ENCODE measurements around the gene UBE2E2. TPM values are rescaled to one million over a fixed set of nuclear protein-coding genes. Genes with fewer than 3 reads are reported as not detected.

Gene UBE2E2
- total and polyA plus RNA-seq, 2 donors (not counting 1 experiment from before 2014, with no cell fraction given): 16.0 to 45.0 TPM

- H3K27ac Mint-ChIP-seq: peak overlapping the region; percentile 73
- peak overlapping the region; percentile 63 for H3K4me2 ChIP-seq (replicated peaks; ENCODE audit: low read depth, low read length, poor library complexity, severe bottlenecking)
- DNase-seq (peak; percentile 47), ATAC-seq (ENCODE audit: low read depth) (peak; percentile 67)
- no CpG with 5 or more reads among the region's 1 CpG for WGBS (ENCODE audit: insufficient coverage)
- no peaks in the 10 kb centered on the region for H3K9me3 Mint-ChIP-seq (ENCODE audit: insufficient read depth)
- H3K27ac ChIP-seq (ENCODE audit: low read length in 2 of 2): peak overlapping the region; percentile 17 to 72
- peaks cover 18 to 35% of the 10 kb centered on the region in 2 donors for H3K4me1 ChIP-seq (ENCODE audit: control insufficient read depth in 2 of 2, insufficient read depth in 2 of 2, low read length in 2 of 2)
- no peaks in the 10 kb centered on the region for H3K27me3 Mint-ChIP-seq
- H3K79me2 ChIP-seq (ENCODE audit: control insufficient read depth, insufficient read depth, low read length): peaks cover 80% of the 10 kb centered on the region
- peaks cover 45% of the 10 kb centered on the region for H3K4me1 Mint-ChIP-seq
- H4K20me1 ChIP-seq (ENCODE audit: control insufficient read depth, insufficient read depth, low read length, poor library complexity, severe bottlenecking): no peaks in the 10 kb centered on the region
- H2AFZ ChIP-seq (ENCODE audit: insufficient read depth, low read depth, low read length, poor library complexity, severe bottlenecking): no peak overlapping the region
- H3K4me3 ChIP-seq (ENCODE audit: control extremely low read depth in 1 of 5, extremely low read depth in 1 of 5, insufficient read depth in 1 of 5, low read depth in 2 of 5, low read length in 4 of 5): peak overlapping the region in 2 of 5 experiments; percentile 7 to 34
- ChIA-PET POLR2A (no interaction called here), CTCF (interaction anchor here (1.6 kb wide), 1 partner anchor 17 kb away, joined by 4 read pairs; no protein-coding TSS in a partner anchor)
- peak overlapping the region; percentile 24 for H3K9ac ChIP-seq (ENCODE audit: low read length)
- peak overlapping the region; percentile 56 for H3K4me3 Mint-ChIP-seq
- H3K27me3 ChIP-seq (replicated peaks in 1 of 4; ENCODE audit: control extremely low read depth in 1 of 4, control insufficient read depth in 3 of 4, insufficient read depth in 4 of 4, low read length in 3 of 4): no peaks in the 10 kb centered on the region
- no peaks in the 10 kb centered on the region for H3K36me3 ChIP-seq (replicated peaks in 1 of 2; ENCODE audit: control extremely low read depth in 1 of 2, control insufficient read depth in 1 of 2, extremely low read depth in 1 of 2, insufficient read depth in 2 of 2, low read length in 1 of 2)
- no peaks in the 10 kb centered on the region for H3K9me3 ChIP-seq (ENCODE audit: control extremely low read depth in 1 of 3, control insufficient read depth in 2 of 3, insufficient read depth in 1 of 3, low read length in 2 of 3)
- TF ChIP-seq CTCF (IDR thresholded peaks at IDR 0.05) (no peak), EZH2 (IDR thresholded peaks at IDR 0.05; ENCODE audit: borderline replicate concordance, insufficient read depth, low read depth, low read length, poor library complexity, severe bottlenecking) (no peak)
- intact Hi-C loops (cut with micrococcal nuclease): loop anchor here (2.0 kb wide), 1 partner anchor 16 kb away; no protein-coding TSS in a partner anchor
Measured at GRCh38 chr3:23341147-23341838, 138.2 kb downstream of the UBE2E2 start.

GRCh38 chr3:23342343-23342742 is 139.2 kb downstream of the UBE2E2 start:
- Mint-ChIP-seq H3K4me1 (peaks cover 41% of the 10 kb centered on the region), H3K27me3 (no peaks in the 10 kb centered on the region), H3K9me3 (ENCODE audit: insufficient read depth) (no peaks in the 10 kb centered on the region), H3K27ac (no peak overlapping the region), H3K4me3 (peak overlapping the region; percentile 18)
- intact Hi-C loops (cut with micrococcal nuclease): no loop called here
- Histone ChIP-seq H3K27ac (ENCODE audit: low read length in 2 of 2) (no peak overlapping the region), H3K4me2 (replicated peaks; ENCODE audit: low read depth, low read length, poor library complexity, severe bottlenecking) (peak overlapping the region; percentile 63), H2AFZ (ENCODE audit: insufficient read depth, low read depth, low read length, poor library complexity, severe bottlenecking) (no peak overlapping the region), H3K9me3 (ENCODE audit: control extremely low read depth in 1 of 3, control insufficient read depth in 2 of 3, insufficient read depth in 1 of 3, low read length in 2 of 3) (no peaks in the 10 kb centered on the region), H3K79me2 (ENCODE audit: control insufficient read depth, insufficient read depth, low read length) (peaks cover 77% of the 10 kb centered on the region), H3K36me3 (replicated peaks in 1 of 2; ENCODE audit: control extremely low read depth in 1 of 2, control insufficient read depth in 1 of 2, extremely low read depth in 1 of 2, insufficient read depth in 2 of 2, low read length in 1 of 2) (no peaks in the 10 kb centered on the region), H4K20me1 (ENCODE audit: control insufficient read depth, insufficient read depth, low read length, poor library complexity, severe bottlenecking) (no peaks in the 10 kb centered on the region), H3K9ac (ENCODE audit: low read length) (peak overlapping the region; percentile 1), H3K4me1 (ENCODE audit: control insufficient read depth in 2 of 2, insufficient read depth in 2 of 2, low read length in 2 of 2) (peaks cover 18 to 35% of the 10 kb centered on the region in 2 donors), H3K4me3 (ENCODE audit: control extremely low read depth in 1 of 5, extremely low read depth in 1 of 5, insufficient read depth in 1 of 5, low read depth in 2 of 5, low read length in 4 of 5) (no peak overlapping the region), H3K27me3 (replicated peaks in 1 of 4; ENCODE audit: control extremely low read depth in 1 of 4, control insufficient read depth in 3 of 4, insufficient read depth in 4 of 4, low read length in 3 of 4) (no peaks in the 10 kb centered on the region)
- no peak for TF ChIP-seq CTCF (IDR thresholded peaks at IDR 0.05)
- DNase-seq (no peak), ATAC-seq (ENCODE audit: low read depth) (no peak)
- no CpG with 5 or more reads among the region's 4 CpGs for WGBS (ENCODE audit: insufficient coverage)
- ChIA-PET CTCF (interaction anchor here (1.6 kb wide), 1 partner anchor 18 kb away, joined by 4 read pairs; no protein-coding TSS in a partner anchor), POLR2A (no interaction called here)

Data from B cell (primary cell).